SK-N-SH (cell line): ENCODE measurements around the gene ZNF689.

Experiments
- CHD2 ChIP-seq: fragments of 150-350 bp; IDR thresholded peaks from 2 replicates; pipeline ENCODE4 v1.6.1; 2018; ENCODE audit warnings: low read length; ENCODE audit not compliant: partially characterized antibody
- CTCF ChIP-seq: fragments of 200-600 bp; sonication (generic); IDR thresholded peaks from 2 replicates; pipeline ENCODE4 v1.6.1; 2017; ENCODE audit warnings: antibody characterized with exemption, mild to moderate bottlenecking, moderate library complexity
- EP300 ChIP-seq, 2 experiments: IDR thresholded peaks; 2 replicates each; pipeline versions ENCODE4 v1.4.0 to v1.6.1; 2012; ENCODE audit warnings: borderline replicate concordance in 1 of 2, low read depth in 1 of 2, low read length in 1 of 2
- EZH2phosphoT487 ChIP-seq: fragments of 200-600 bp; sonication (generic); IDR thresholded peaks from 2 replicates; pipeline ENCODE4 v1.6.1; 2017; ENCODE audit warnings: low read depth, mixed run types, mild to moderate bottlenecking, antibody characterized with exemption, moderate library complexity, borderline replicate concordance
- FOXM1 ChIP-seq: IDR thresholded peaks from 2 replicates; pipeline ENCODE4 v1.4.0; 2012; ENCODE audit warnings: low read depth, mild to moderate bottlenecking
- GABPA ChIP-seq: IDR thresholded peaks from 2 replicates; pipeline ENCODE4 v1.4.0; 2012; ENCODE audit warnings: low read depth, mild to moderate bottlenecking
- IRF3 ChIP-seq: fragments of 150-350 bp; IDR thresholded peaks from 2 replicates; pipeline ENCODE4 v1.6.1; 2016; ENCODE audit warnings: mild to moderate bottlenecking, low read depth, low read length
- MAX ChIP-seq: IDR thresholded peaks from 2 replicates; pipeline ENCODE4 v1.4.0; 2012; ENCODE audit warnings: low read depth
- PBX3 ChIP-seq: IDR thresholded peaks from 2 replicates; pipeline ENCODE4; 2012
- RAD21 ChIP-seq: IDR thresholded peaks from 2 replicates; pipeline ENCODE4 v1.6.1; 2012; ENCODE audit warnings: mild to moderate bottlenecking, low read length
- RCOR1 ChIP-seq: fragments of 150-350 bp; IDR thresholded peaks from 2 replicates; pipeline ENCODE4 v1.6.1; 2017; ENCODE audit warnings: antibody characterized with exemption, low read length
- REST ChIP-seq: IDR thresholded peaks from 2 replicates; pipeline ENCODE4 v1.6.1; 2012; ENCODE audit warnings: mild to moderate bottlenecking, low read depth, low read length, moderate library complexity
- TEAD4 ChIP-seq: IDR thresholded peaks from 2 replicates; pipeline ENCODE4 v1.4.0; 2012; ENCODE audit warnings: mild to moderate bottlenecking, borderline replicate concordance; ENCODE audit not compliant: insufficient read depth
- USF1 ChIP-seq: IDR thresholded peaks from 2 replicates; pipeline ENCODE4 v1.4.0; 2012; ENCODE audit warnings: low read depth, borderline replicate concordance

GRCh38 chr16:30628628-30629540 lies 18.7 kb upstream of the ZNF689 start:
- no peak for TF ChIP-seq FOXM1
- no peak for TF ChIP-seq IRF3
- peak; percentile 91 for TF ChIP-seq CTCF
- no peak for TF ChIP-seq PBX3
- TF ChIP-seq GABPA, result peak; percentile 38; the same call in 1 of the 2 replicates
- TF ChIP-seq REST, result no peak
- no peak for TF ChIP-seq USF1
- TF ChIP-seq CHD2, result no peak
- TF ChIP-seq RCOR1, result no peak
- no peak for TF ChIP-seq EP300 (IDR thresholded peaks at IDR 0.05; ENCODE audit: borderline replicate concordance in 1 of 2, low read depth in 1 of 2, low read length in 1 of 2)
- TF ChIP-seq RAD21, result peak; percentile 87
- no peak for TF ChIP-seq MAX
- TF ChIP-seq EZH2phosphoT487, result no peak
- no peak for TF ChIP-seq TEAD4
